Natural killer cell (primary cell): Measurements from ENCODE around the gene SYNDIG1. TPM values are rescaled to one million over a fixed set of nuclear protein-coding genes. Genes with fewer than 3 reads are reported as not detected.

Experiments
- ATAC-seq, 3 donors: fragments of 150-1000 bp in 2 of 3; fragments of 200-7000 bp in 1 of 3; cut with Tn5 transposase; 1 replicate in 1 of 3; 2 replicates in 2 of 3; pipeline ENCODE4 v1.10.0; 2021; ENCODE audit warnings: mild to moderate bottlenecking in 2 of 3, moderate library complexity in 2 of 3
- DNase-seq, 2 donors: peaks; one replicate each; pipeline versions ENCODE4 v3.0.0 to v3.0.0-alpha.2; 2013 to 2021; ENCODE audit warnings: mixed read lengths in 1 of 2
- H3K27ac ChIP-seq: one replicate; pipeline ENCODE4 v1.5.1; 2013; ENCODE audit warnings: mild to moderate bottlenecking, low read length
- H3K27me3 ChIP-seq: one replicate; pipeline ENCODE4 v1.6.1; 2013; ENCODE audit warnings: low read length; ENCODE audit not compliant: control insufficient read depth, insufficient read depth
- H3K36me3 ChIP-seq: one replicate; pipeline ENCODE4 v1.6.1; 2013; ENCODE audit warnings: low read length; ENCODE audit not compliant: control insufficient read depth, insufficient read depth
- H3K4me1 ChIP-seq: one replicate; pipeline ENCODE4 v1.6.1; 2013; ENCODE audit warnings: low read length; ENCODE audit not compliant: control insufficient read depth, insufficient read depth
- H3K4me3 ChIP-seq: one replicate; pipeline ENCODE4 v1.5.1; 2013; ENCODE audit warnings: low read length
- H3K9me3 ChIP-seq: one replicate; pipeline ENCODE4 v1.6.1; 2013; ENCODE audit warnings: low read length; ENCODE audit not compliant: control insufficient read depth, insufficient read depth
- H3K27ac Mint-ChIP-seq, 2 donors: one replicate each; pipeline ENCODE4 v1.8.0; 2022; ENCODE audit warnings: mild to moderate bottlenecking in 2 of 2, mixed read lengths in 2 of 2, moderate library complexity in 1 of 2
- H3K27me3 Mint-ChIP-seq, 2 donors: one replicate each; pipeline ENCODE4 v1.8.0; 2022; ENCODE audit warnings: low read depth in 2 of 2, mixed read lengths in 2 of 2
- H3K36me3 Mint-ChIP-seq: one replicate; pipeline ENCODE4 v1.8.0; 2022; ENCODE audit warnings: mixed read lengths
- H3K4me1 Mint-ChIP-seq, 2 donors: one replicate each; pipeline ENCODE4 v1.8.0; 2022; ENCODE audit warnings: mixed read lengths in 2 of 2
- H3K4me3 Mint-ChIP-seq: one replicate; pipeline ENCODE4 v1.8.0; 2022; ENCODE audit warnings: mild to moderate bottlenecking, moderate library complexity, mixed read lengths
- H3K9me3 Mint-ChIP-seq, 2 donors: one replicate each; pipeline ENCODE4 v1.8.0; 2022; ENCODE audit warnings: mixed read lengths in 2 of 2
- CTCF ChIP-seq: fragments of 200-600 bp; IDR thresholded peaks from one replicate; pipeline ENCODE4 v1.8.0; 2022; ENCODE audit warnings: antibody characterized with exemption
- WGBS: methylation state at CpG from one replicate; pipeline ENCODE4 v1.1.7; 2013; ENCODE audit warnings: missing lambda C conversion rate; ENCODE audit not compliant: insufficient coverage; 5-methylcytosine and 5-hydroxymethylcytosine counted together
- intact Hi-C: fragments of 100-400 bp; cut with micrococcal nuclease; formaldehyde crosslinking; loops from one replicate; pipeline ENCODE4 v1.14.2; 2022
- total RNA-seq, 4 donors: library from RNA; stranded (reverse); fragments of 120-200 nt in 1 of 4; gene quantifications; one replicate each; pipeline versions ENCODE4 v1.2.3 to v1.2.4, GENCODE V29; 2013 to 2022

The SYNDIG1 gene
- total RNA-seq, 3 donors from 2014 or later (not counting 1 experiment from before 2014, with no cell fraction given), result not detected

- Histone ChIP-seq H3K9me3 (no peaks in the 10 kb centered on the region), H3K27ac (no peak overlapping the region), H3K36me3 (no peaks in the 10 kb centered on the region), H3K4me3 (no peak overlapping the region), H3K27me3 (no peaks in the 10 kb centered on the region), H3K4me1 (no peaks in the 10 kb centered on the region)
- Mint-ChIP-seq H3K9me3 (no peaks in the 10 kb centered on the region), H3K36me3 (no peaks in the 10 kb centered on the region), H3K27ac (no peak overlapping the region), H3K4me1 (no peaks in the 10 kb centered on the region), H3K27me3 (peaks cover 0 to 14% of the 10 kb centered on the region in 2 donors), H3K4me3 (no peak overlapping the region)
- TF ChIP-seq CTCF, result no peak
- no peak for ATAC-seq
- intact Hi-C loops, result no loop called here
- no peak for DNase-seq
- 66% methylated on average over 4 of the region's 4 CpGs for WGBS
Observed at GRCh38 chr20:24648481-24648880, 179.1 kb downstream of the SYNDIG1 start.

- Histone ChIP-seq H3K9me3 (no peaks in the 10 kb centered on the region), H3K27ac (no peak overlapping the region), H3K36me3 (no peaks in the 10 kb centered on the region), H3K4me3 (no peak overlapping the region), H3K4me1 (no peaks in the 10 kb centered on the region), H3K27me3 (no peaks in the 10 kb centered on the region)
- Mint-ChIP-seq H3K4me1 (no peaks in the 10 kb centered on the region), H3K4me3 (no peak overlapping the region), H3K27me3 (peaks cover 0 to 14% of the 10 kb centered on the region in 2 donors), H3K27ac (no peak overlapping the region), H3K36me3 (no peaks in the 10 kb centered on the region), H3K9me3 (no peaks in the 10 kb centered on the region)
- 67% methylated on average over 2 of the region's 2 CpGs for WGBS
- intact Hi-C loops, result no loop called here
- ATAC-seq (no peak), DNase-seq (no peak)
- TF ChIP-seq CTCF, result no peak
Observed at GRCh38 chr20:24648919-24649318, 179.5 kb downstream of the SYNDIG1 start.

- Mint-ChIP-seq H3K4me3 (no peak overlapping the region), H3K4me1 (no peaks in the 10 kb centered on the region), H3K27ac (no peak overlapping the region), H3K9me3 (no peaks in the 10 kb centered on the region), H3K27me3 (peaks cover 0 to 14% of the 10 kb centered on the region in 2 donors), H3K36me3 (no peaks in the 10 kb centered on the region)
- TF ChIP-seq CTCF, result no peak
- Histone ChIP-seq H3K4me1 (no peaks in the 10 kb centered on the region), H3K9me3 (no peaks in the 10 kb centered on the region), H3K36me3 (no peaks in the 10 kb centered on the region), H3K27ac (no peak overlapping the region), H3K27me3 (no peaks in the 10 kb centered on the region), H3K4me3 (no peak overlapping the region)
- DNase-seq, result no peak
- ATAC-seq, result peak in 1 of 3 donors; percentile 52
- WGBS, result 91% methylated on average over 11 of the region's 11 CpGs
- intact Hi-C loops, result no loop called here
Observed at GRCh38 chr20:24649787-24650490, 180.5 kb downstream of the SYNDIG1 start.
